ENCODE measurements around the gene MAML2.

Gene MAML2

DNA sequence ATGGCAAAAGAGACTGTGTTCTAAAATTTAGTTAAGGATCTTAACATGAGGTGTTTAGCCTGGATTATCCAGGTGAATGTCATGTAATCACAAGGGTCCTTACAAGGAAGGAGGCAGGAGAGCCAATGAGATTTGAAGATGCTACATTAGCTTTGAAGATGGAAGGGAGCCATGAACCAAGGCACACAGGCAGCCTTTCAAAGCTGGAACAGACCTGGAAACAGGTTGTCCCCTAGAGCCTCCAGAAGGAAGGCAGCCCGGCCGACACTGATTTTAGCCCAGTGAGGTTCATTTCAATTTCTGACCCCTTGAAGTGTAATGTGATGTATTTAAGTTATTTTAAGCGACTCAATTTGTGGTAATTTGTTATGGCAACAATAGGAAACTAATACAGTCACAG, 223.8 kb downstream of the MAML2 start:
- ChIA-PET POLR2A (no interaction called here), CTCF (no interaction called here)
- Histone ChIP-seq H3K27me3 (replicated peaks in 2 of 5; ENCODE audit: control insufficient read depth in 4 of 5, insufficient read depth in 5 of 5, low read length in 4 of 5) (no peaks in the 10 kb centered on the region), H3K4me1 (ENCODE audit: control extremely low read depth in 1 of 4, control insufficient read depth in 4 of 4, insufficient read depth in 4 of 4, low read length in 3 of 4) (no peaks in the 10 kb centered on the region), H3K36me3 (ENCODE audit: control insufficient read depth in 4 of 4, insufficient read depth in 4 of 4, low read length in 3 of 4) (no peaks in the 10 kb centered on the region), H3K27ac (ENCODE audit: insufficient read depth in 1 of 2, low read depth in 1 of 2, low read length in 2 of 2, poor library complexity in 1 of 2, severe bottlenecking in 2 of 2) (no peak overlapping the region), H3K9me3 (ENCODE audit: control extremely low read depth in 1 of 5, control insufficient read depth in 4 of 5, insufficient read depth in 2 of 5, low read depth in 1 of 5, low read length in 4 of 5) (no peaks in the 10 kb centered on the region), H3K4me3 (ENCODE audit: control insufficient read depth in 1 of 7, extremely low read depth in 1 of 7, insufficient read depth in 4 of 7, low read depth in 2 of 7, low read length in 6 of 7) (no peak overlapping the region)
- WGBS (ENCODE audit: insufficient coverage): 73% methylated on average over 3 of the region's 3 CpGs
- DNase-seq: no peak

- Histone ChIP-seq H3K9me3 (ENCODE audit: control extremely low read depth in 1 of 5, control insufficient read depth in 4 of 5, insufficient read depth in 2 of 5, low read depth in 1 of 5, low read length in 4 of 5) (no peaks in the 10 kb centered on the region), H3K4me3 (ENCODE audit: control insufficient read depth in 1 of 7, extremely low read depth in 1 of 7, insufficient read depth in 4 of 7, low read depth in 2 of 7, low read length in 6 of 7) (no peak overlapping the region), H3K4me1 (ENCODE audit: control extremely low read depth in 1 of 4, control insufficient read depth in 4 of 4, insufficient read depth in 4 of 4, low read length in 3 of 4) (no peaks in the 10 kb centered on the region), H3K27ac (ENCODE audit: insufficient read depth in 1 of 2, low read depth in 1 of 2, low read length in 2 of 2, poor library complexity in 1 of 2, severe bottlenecking in 2 of 2) (no peak overlapping the region), H3K36me3 (ENCODE audit: control insufficient read depth in 4 of 4, insufficient read depth in 4 of 4, low read length in 3 of 4) (no peaks in the 10 kb centered on the region), H3K27me3 (replicated peaks in 2 of 5; ENCODE audit: control insufficient read depth in 4 of 5, insufficient read depth in 5 of 5, low read length in 4 of 5) (no peaks in the 10 kb centered on the region)
- WGBS (ENCODE audit: insufficient coverage): 100% methylated on average over 1 of the region's 3 CpGs
- ChIA-PET CTCF (no interaction called here), POLR2A (no interaction called here)
- no peak for DNase-seq
These were observed 226.6 kb downstream of the MAML2 start for GRCh38 chr11:96116376-96116775.

DNA sequence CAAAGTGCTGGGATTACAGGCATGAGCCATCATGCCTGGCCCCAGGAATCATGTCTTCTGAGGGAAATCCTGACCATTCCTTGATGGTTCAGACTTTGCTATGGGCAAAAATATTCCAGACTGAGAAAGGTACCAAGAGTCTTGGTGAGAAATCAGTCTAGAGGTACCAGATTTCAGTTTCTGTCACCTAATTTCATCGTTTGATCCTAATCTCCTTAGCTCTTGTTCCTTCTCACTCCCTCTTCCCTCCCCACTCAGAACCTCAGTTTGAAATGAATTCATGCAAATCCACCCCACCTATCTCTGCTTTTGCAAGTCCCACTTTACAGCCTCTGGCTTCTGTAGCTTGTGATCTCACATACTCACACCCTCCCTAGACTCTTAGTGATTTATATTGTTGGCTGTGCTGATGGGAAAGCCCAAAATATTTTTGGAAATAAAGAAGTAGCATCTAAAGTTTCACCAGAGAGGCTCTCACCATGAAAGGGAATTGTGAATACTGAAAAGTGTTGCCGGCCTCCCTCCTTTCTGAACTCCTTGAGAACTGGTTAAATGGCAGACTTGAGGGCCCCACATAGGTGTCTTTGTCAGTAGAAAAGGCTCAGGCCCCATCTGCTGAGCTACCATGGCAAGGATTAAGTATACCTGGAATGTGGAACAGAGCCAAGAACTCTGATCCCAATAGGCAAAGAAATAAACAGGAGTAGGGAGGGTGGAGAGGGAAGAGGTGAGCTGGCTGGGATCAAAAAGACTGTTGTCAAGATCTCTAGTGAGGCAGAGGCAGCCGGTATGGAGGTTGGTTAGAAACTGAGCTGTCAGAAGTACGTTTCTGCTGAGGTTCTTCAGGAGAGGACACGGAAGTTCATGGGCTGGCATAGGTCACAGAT, 228.6 kb downstream of the MAML2 start:
- H3K9me3 ChIP-seq (ENCODE audit: control extremely low read depth in 1 of 5, control insufficient read depth in 4 of 5, insufficient read depth in 2 of 5, low read depth in 1 of 5, low read length in 4 of 5): no peaks in the 10 kb centered on the region
- H3K4me1 ChIP-seq (ENCODE audit: control extremely low read depth in 1 of 4, control insufficient read depth in 4 of 4, insufficient read depth in 4 of 4, low read length in 3 of 4): no peaks in the 10 kb centered on the region
- H3K27me3 ChIP-seq (replicated peaks in 2 of 5; ENCODE audit: control insufficient read depth in 4 of 5, insufficient read depth in 5 of 5, low read length in 4 of 5): no peaks in the 10 kb centered on the region
- CTCF ChIA-PET: interaction anchor here (0.9 kb wide), 1 partner anchor 23 kb away, joined by 3 read pairs; no protein-coding TSS in a partner anchor
- POLR2A ChIA-PET: no interaction called here
- no peak overlapping the region for H3K27ac ChIP-seq (ENCODE audit: insufficient read depth in 1 of 2, low read depth in 1 of 2, low read length in 2 of 2, poor library complexity in 1 of 2, severe bottlenecking in 2 of 2)
- no peaks in the 10 kb centered on the region for H3K36me3 ChIP-seq (ENCODE audit: control insufficient read depth in 4 of 4, insufficient read depth in 4 of 4, low read length in 3 of 4)
- WGBS (ENCODE audit: insufficient coverage): 100% methylated on average over 3 of the region's 5 CpGs
- DNase-seq: no peak
- no peak overlapping the region for H3K4me3 ChIP-seq (ENCODE audit: control insufficient read depth in 1 of 7, extremely low read depth in 1 of 7, insufficient read depth in 4 of 7, low read depth in 2 of 7, low read length in 6 of 7)

GRCh38 chr11:96113193-96113681, 229.8 kb downstream of the MAML2 start:
- Histone ChIP-seq H3K27ac (ENCODE audit: insufficient read depth in 1 of 2, low read depth in 1 of 2, low read length in 2 of 2, poor library complexity in 1 of 2, severe bottlenecking in 2 of 2) (no peak overlapping the region), H3K27me3 (replicated peaks in 2 of 5; ENCODE audit: control insufficient read depth in 4 of 5, insufficient read depth in 5 of 5, low read length in 4 of 5) (no peaks in the 10 kb centered on the region), H3K36me3 (ENCODE audit: control insufficient read depth in 4 of 4, insufficient read depth in 4 of 4, low read length in 3 of 4) (no peaks in the 10 kb centered on the region), H3K4me1 (ENCODE audit: control extremely low read depth in 1 of 4, control insufficient read depth in 4 of 4, insufficient read depth in 4 of 4, low read length in 3 of 4) (no peaks in the 10 kb centered on the region), H3K9me3 (ENCODE audit: control extremely low read depth in 1 of 5, control insufficient read depth in 4 of 5, insufficient read depth in 2 of 5, low read depth in 1 of 5, low read length in 4 of 5) (no peaks in the 10 kb centered on the region), H3K4me3 (ENCODE audit: control insufficient read depth in 1 of 7, extremely low read depth in 1 of 7, insufficient read depth in 4 of 7, low read depth in 2 of 7, low read length in 6 of 7) (no peak overlapping the region)
- 100% methylated on average over 1 of the region's 4 CpGs for WGBS (ENCODE audit: insufficient coverage)
- DNase-seq: no peak
- POLR2A ChIA-PET: no interaction called here
- CTCF ChIA-PET: no interaction called here

DNA sequence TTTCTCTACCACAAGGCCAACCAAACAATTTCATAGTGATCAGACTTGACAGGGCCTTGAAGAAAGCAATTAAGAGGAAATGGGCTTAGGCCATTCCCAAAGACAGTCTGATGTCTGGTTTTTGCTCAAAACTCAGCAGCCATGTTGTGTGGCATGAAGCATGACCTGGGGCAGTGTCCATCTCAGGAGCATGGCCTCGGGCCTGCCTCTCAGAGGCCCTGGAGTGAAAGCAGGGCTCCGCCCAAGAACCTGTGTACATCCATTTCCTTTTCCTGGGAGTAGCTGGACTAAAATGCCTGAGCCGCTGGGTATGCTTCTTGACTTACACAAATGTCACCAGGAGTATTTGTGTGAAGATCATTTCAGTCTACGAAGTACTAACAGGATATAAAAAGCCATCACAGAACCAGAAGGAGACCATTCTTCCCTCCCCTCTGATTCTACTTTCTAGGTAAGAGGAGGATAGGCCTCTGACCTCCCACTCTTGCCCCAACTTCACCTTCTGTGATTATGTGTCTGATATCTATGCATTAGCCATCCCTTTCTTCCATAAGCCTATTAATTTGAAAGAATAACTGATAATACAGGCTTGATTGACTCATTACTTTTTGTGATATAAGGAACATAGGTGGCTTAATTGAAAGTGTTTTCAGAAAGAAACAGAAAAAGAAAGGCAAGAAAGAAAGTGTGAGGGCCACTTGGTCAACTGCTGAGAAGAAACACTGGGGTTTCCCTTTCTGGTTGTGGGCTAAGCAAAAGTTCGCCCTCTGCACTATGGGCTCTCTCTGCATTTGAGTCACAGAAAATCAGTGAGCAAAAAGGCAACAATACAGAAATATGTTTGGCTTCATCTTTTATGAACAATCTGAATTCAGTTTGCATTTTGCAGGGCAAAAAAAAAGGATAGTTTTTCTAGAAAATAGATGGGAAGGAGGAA, 230.5 kb downstream of the MAML2 start:
- no peaks in the 10 kb centered on the region for H3K27me3 ChIP-seq (replicated peaks in 2 of 5; ENCODE audit: control insufficient read depth in 4 of 5, insufficient read depth in 5 of 5, low read length in 4 of 5)
- no peaks in the 10 kb centered on the region for H3K4me1 ChIP-seq (ENCODE audit: control extremely low read depth in 1 of 4, control insufficient read depth in 4 of 4, insufficient read depth in 4 of 4, low read length in 3 of 4)
- no peak for DNase-seq
- H3K4me3 ChIP-seq (ENCODE audit: control insufficient read depth in 1 of 7, extremely low read depth in 1 of 7, insufficient read depth in 4 of 7, low read depth in 2 of 7, low read length in 6 of 7): no peak overlapping the region
- no peaks in the 10 kb centered on the region for H3K36me3 ChIP-seq (ENCODE audit: control insufficient read depth in 4 of 4, insufficient read depth in 4 of 4, low read length in 3 of 4)
- WGBS (ENCODE audit: insufficient coverage): 96% methylated on average over 5 of the region's 5 CpGs
- ChIA-PET CTCF (interaction anchor here (1.6 kb wide), 1 partner anchor 230 kb away, joined by 5 read pairs; the partner anchor contains the start of gene MAML2), POLR2A (no interaction called here)
- H3K9me3 ChIP-seq (ENCODE audit: control extremely low read depth in 1 of 5, control insufficient read depth in 4 of 5, insufficient read depth in 2 of 5, low read depth in 1 of 5, low read length in 4 of 5): no peaks in the 10 kb centered on the region
- H3K27ac ChIP-seq (ENCODE audit: insufficient read depth in 1 of 2, low read depth in 1 of 2, low read length in 2 of 2, poor library complexity in 1 of 2, severe bottlenecking in 2 of 2): no peak overlapping the region

- WGBS (ENCODE audit: insufficient coverage): no CpG with 5 or more reads among the region's 5 CpGs
These were observed 231.7 kb downstream of the MAML2 start for GRCh38 chr11:96111308-96111707.

More at GRCh38 chr11:96111308-96111707, 231.7 kb downstream of the MAML2 start:
- no peak for DNase-seq
- CTCF ChIA-PET: interaction anchor here (0.5 to 1.6 kb wide), 2 partner anchors 144 to 232 kb away, joined by 3 to 5 read pairs; partner anchors contain the start of gene MAML2
- Histone ChIP-seq H3K36me3 (ENCODE audit: control insufficient read depth in 4 of 4, insufficient read depth in 4 of 4, low read length in 3 of 4) (no peaks in the 10 kb centered on the region), H3K4me1 (ENCODE audit: control extremely low read depth in 1 of 4, control insufficient read depth in 4 of 4, insufficient read depth in 4 of 4, low read length in 3 of 4) (no peaks in the 10 kb centered on the region), H3K9me3 (ENCODE audit: control extremely low read depth in 1 of 5, control insufficient read depth in 4 of 5, insufficient read depth in 2 of 5, low read depth in 1 of 5, low read length in 4 of 5) (no peaks in the 10 kb centered on the region), H3K27me3 (replicated peaks in 2 of 5; ENCODE audit: control insufficient read depth in 4 of 5, insufficient read depth in 5 of 5, low read length in 4 of 5) (no peaks in the 10 kb centered on the region), H3K4me3 (ENCODE audit: control insufficient read depth in 1 of 7, extremely low read depth in 1 of 7, insufficient read depth in 4 of 7, low read depth in 2 of 7, low read length in 6 of 7) (no peak overlapping the region), H3K27ac (ENCODE audit: insufficient read depth in 1 of 2, low read depth in 1 of 2, low read length in 2 of 2, poor library complexity in 1 of 2, severe bottlenecking in 2 of 2) (no peak overlapping the region)
- POLR2A ChIA-PET: no interaction called here
